Activated naive CD8-positive, alpha-beta T cell treated with anti-CD3 and anti-CD28 coated beads, Interleukin-2, amount 10 ng/mL, durations not matched to agents 7 days and 5 days (primary cell): ENCODE measurements around the gene TKT. TPM values are rescaled to one million over a fixed set of nuclear protein-coding genes. Genes with fewer than 3 reads are reported as not detected.

Experiments used
- ATAC-seq: fragments of 150-1000 bp; cut with Tn5 transposase; one replicate; pipeline ENCODE4 v1.10.0; 2021; ENCODE audit warnings: low read depth, moderate library complexity
- POLR2A ChIA-PET: fragments of 350-600 bp; sonication (Branson Sonifier 250); formaldehyde crosslinking; loops from one replicate; lab custom pipeline; 2021; ENCODE audit warnings: antibody characterized with exemption; lab: Charles Lee
- DNase-seq: peaks from one replicate; pipeline ENCODE4 v3.0.0; 2021
- H3K27ac Mint-ChIP-seq: one replicate; pipeline ENCODE4 v1.8.0; 2022; ENCODE audit warnings: mild to moderate bottlenecking, mixed read lengths
- H3K27me3 Mint-ChIP-seq: one replicate; pipeline ENCODE4 v1.8.0; 2022; ENCODE audit warnings: mild to moderate bottlenecking, moderate library complexity, mixed read lengths
- H3K36me3 Mint-ChIP-seq: one replicate; pipeline ENCODE4 v1.8.0; 2021; ENCODE audit warnings: mild to moderate bottlenecking, mixed read lengths
- H3K4me1 Mint-ChIP-seq: one replicate; pipeline ENCODE4 v1.8.0; 2021; ENCODE audit warnings: mixed read lengths
- H3K4me3 Mint-ChIP-seq: one replicate; pipeline ENCODE4 v1.8.0; 2022; ENCODE audit warnings: mild to moderate bottlenecking, moderate library complexity, mixed read lengths
- H3K9me3 Mint-ChIP-seq: one replicate; pipeline ENCODE4 v1.8.0; 2021; ENCODE audit warnings: mixed read lengths
- total RNA-seq, 2 experiments: library from RNA; stranded (reverse); gene quantifications; one replicate each; pipeline ENCODE4 v1.2.3, GENCODE V29; 2021

TKT gene
- total RNA-seq, 2 experiments from 2014 or later, result 204 to 210 TPM

DNA sequence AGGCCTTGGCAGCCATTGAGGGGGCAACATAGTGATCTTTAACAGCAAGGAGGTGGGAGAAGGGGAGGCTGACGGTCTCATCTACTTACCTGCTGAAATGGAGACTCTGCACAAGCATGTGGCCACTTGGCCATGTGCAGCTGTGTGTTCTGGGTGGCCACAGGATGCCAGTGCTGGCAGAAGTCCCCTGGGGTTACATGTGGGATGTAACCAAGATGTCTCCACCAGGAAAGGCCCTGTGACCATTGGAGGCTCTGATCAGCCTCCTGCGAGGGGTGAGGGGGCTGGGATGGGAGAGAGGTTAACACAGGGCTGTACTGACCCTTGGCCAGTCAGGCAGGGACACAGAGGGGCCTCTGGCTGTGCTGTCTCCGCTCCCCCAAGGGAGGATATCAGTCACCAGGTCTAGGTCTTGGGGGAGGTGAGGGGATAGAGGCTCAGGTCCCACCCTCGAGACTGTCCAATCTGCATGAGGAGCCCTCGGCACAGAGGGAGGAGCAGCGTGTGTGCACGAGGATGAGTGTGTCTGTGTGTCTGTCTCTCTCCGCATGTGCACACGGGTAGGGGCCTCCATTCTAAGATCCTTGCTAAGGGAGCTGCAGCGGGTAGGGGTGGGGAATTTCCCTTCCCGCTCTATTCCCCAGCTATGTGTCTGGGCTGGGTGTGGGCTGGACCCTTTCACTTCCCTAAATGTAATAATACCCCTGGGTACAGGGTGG is 75.4 kb downstream of the TKT start:
- DNase-seq (no peak), ATAC-seq (no peak)
- Mint-ChIP-seq H3K36me3 (peaks cover 2% of the 10 kb centered on the region), H3K27ac (no peak overlapping the region), H3K9me3 (no peaks in the 10 kb centered on the region), H3K4me3 (no peak overlapping the region), H3K4me1 (no peaks in the 10 kb centered on the region), H3K27me3 (no peaks in the 10 kb centered on the region)
- POLR2A ChIA-PET, result interaction anchor here (0.6 kb wide), 1 partner anchor 320 kb away, joined by 3 read pairs; no protein-coding TSS in a partner anchor

DNA sequence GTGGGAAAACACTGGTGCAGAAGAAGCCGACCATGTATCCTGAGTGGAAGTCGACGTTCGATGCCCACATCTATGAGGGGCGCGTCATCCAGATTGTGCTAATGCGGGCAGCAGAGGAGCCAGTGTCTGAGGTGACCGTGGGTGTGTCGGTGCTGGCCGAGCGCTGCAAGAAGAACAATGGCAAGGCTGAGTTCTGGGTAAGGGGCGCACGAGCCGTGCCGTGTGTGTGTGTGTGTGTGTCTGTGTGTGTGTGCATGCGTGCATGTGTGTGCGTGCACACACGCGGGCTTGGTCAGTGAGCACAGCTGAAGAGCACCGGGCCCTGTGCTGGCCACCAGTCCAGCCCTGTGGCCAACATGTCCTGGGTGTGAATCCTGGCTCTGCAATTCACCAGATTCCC is 76.2 kb downstream of the TKT start:
- Mint-ChIP-seq H3K4me1 (peaks cover 1% of the 10 kb centered on the region), H3K36me3 (no peaks in the 10 kb centered on the region), H3K27ac (no peak overlapping the region), H3K9me3 (no peaks in the 10 kb centered on the region), H3K4me3 (no peak overlapping the region), H3K27me3 (no peaks in the 10 kb centered on the region)
- POLR2A ChIA-PET, result interaction anchor here (0.6 kb wide), 1 partner anchor 321 kb away, joined by 3 read pairs; no protein-coding TSS in a partner anchor
- DNase-seq (no peak), ATAC-seq (no peak)

DNA sequence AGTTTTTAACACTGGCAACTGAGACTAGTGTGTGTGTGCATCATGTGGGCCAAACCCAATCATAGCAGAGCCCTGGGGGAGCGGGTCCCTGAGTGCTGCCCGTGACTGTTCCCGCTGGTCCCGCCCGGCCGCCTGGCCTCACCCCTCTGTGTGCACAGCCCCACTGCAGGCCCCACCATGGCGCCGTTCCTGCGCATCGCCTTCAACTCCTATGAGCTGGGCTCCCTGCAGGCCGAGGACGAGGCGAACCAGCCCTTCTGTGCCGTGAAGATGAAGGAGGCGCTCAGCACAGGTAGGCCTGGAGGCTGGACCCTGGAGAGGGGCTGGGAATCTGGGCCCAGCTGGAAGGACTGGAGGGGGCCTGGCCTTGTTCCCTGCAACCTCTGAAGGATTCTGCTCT is 77.6 kb downstream of the TKT start:
- Mint-ChIP-seq H3K9me3 (no peaks in the 10 kb centered on the region), H3K4me3 (no peak overlapping the region), H3K27me3 (no peaks in the 10 kb centered on the region), H3K4me1 (peaks cover 1% of the 10 kb centered on the region), H3K36me3 (peaks cover 3% of the 10 kb centered on the region), H3K27ac (no peak overlapping the region)
- POLR2A ChIA-PET, result no interaction called here
- no peak for ATAC-seq
- no peak for DNase-seq

DNA sequence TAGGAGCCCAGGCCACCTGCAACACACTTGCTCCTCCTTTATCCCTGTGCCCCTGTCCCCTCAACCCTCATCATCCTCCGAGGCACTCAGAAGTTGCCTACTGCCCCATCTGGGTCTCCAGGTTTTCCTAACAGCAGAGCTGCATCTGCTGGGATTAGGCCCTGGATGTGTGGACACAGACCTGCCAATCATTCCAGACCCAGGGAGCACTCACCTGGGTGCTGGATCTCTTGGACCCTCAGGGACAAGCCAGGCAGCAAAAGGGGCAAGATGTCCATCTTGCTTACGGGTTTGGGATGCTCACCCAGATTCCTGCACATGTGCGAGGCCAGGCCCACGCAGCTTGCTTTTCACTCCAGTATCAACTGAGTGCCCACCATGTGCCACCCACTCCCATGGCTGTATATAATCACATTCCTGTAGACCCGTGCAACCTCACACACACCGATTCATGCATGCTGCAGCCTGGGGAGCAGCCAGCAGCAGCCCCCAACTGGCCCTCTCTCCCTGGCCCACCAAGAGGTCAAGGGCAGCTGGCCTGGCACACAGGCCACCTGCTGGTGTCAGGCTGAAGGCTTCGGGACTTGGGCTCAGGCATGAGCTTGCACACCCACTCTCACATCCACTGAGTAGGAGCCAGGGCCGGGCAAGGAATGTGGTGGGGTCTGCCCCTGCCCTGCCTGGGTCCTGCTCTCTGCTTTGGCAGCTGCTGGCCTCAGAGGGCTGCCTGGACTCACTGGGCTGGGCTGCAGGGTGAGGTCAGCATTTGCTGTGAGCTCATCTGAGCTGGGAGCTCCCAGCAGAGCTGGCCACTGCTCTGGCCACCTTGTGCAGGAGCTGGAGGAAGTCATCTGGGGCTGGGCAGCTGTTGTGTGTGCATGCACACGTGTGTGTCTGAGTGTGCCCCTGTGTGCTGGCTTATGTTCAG is 79.9 kb downstream of the TKT start:
- no peak for DNase-seq
- Mint-ChIP-seq H3K4me1 (peaks cover 13% of the 10 kb centered on the region), H3K4me3 (no peak overlapping the region), H3K27me3 (no peaks in the 10 kb centered on the region), H3K27ac (no peak overlapping the region), H3K9me3 (no peaks in the 10 kb centered on the region), H3K36me3 (peaks cover 3% of the 10 kb centered on the region)
- ATAC-seq, result no peak
- POLR2A ChIA-PET, result no interaction called here

Other genes starting within 250 kb of the TKT start
- 10 to 100 TPM; 29.5 to 30.8 TPM for gene SFMBT1, start 209.9 kb downstream of the TKT start, total RNA-seq
- gene RFT1, start 125.6 kb downstream of the TKT start, total RNA-seq, result 10 to 100 TPM; 27.9 to 32.2 TPM
- gene PRKCD, start 94.8 kb downstream of the TKT start, total RNA-seq, result 10 to 100 TPM; 20.5 TPM
- gene DCP1A, start 91.5 kb upstream of the TKT start, total RNA-seq, result 10 to 100 TPM; 32.5 to 34.3 TPM
- not detected for gene CACNA1D, start 238.6 kb upstream of the TKT start, total RNA-seq